HG03196 (cell line): Measurements from ENCODE around the gene AKT3.
"Not testable (repeated sequence)": the region's sequence is repeated elsewhere in the genome, so short reads cannot be mapped to it uniquely, and the experiment has no call there.

Source experiments
- ATAC-seq: cut with Tn5 transposase; IDR thresholded peaks from one replicate; pipeline ENCODE4 v1.9.1; 2021; ENCODE audit not compliant: unreplicated experiment

The AKT3 gene

GRCh38 chr1:243842161-243842560 is 7.9 kb downstream of the AKT3 start:
- no peak for ATAC-seq

GRCh38 chr1:243841507-243841906 is 8.5 kb downstream of the AKT3 start:
- no peak for ATAC-seq

DNA sequence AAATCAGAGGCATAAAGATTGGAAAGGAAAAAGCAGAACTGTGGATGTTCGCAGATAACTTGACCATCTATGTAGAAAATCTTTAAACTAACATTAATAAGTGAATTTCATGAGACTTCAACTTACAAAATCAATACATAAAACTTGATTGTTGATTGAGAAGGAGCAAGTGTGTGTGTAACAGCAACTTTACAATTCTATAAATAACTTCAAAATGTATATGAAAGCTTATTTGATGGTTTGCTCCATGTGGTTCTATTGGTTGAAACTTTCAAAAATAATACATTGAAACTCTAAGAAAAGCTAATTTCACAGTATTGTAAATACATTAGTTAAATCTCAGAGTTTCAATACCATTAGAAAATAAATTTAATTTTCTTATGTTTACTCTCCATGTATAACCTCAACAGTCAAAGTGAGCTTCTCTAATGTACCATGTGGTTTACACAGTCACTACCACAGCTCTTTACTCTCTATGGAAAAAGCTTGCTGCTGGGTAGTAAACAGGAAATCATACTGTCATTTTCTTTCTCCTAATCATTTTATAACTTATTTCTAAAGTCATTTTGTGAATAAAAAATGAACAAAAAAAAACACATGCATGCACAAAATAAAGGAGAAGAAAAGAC is 12.0 kb downstream of the AKT3 start:
- ATAC-seq: peak; percentile 81

- ATAC-seq: no peak
Observed at GRCh38 chr1:243834130-243834529, 15.9 kb downstream of the AKT3 start.

- no peak for ATAC-seq
Observed at GRCh38 chr1:243831463-243831862, 18.6 kb downstream of the AKT3 start.

- no peak for ATAC-seq
Observed at GRCh38 chr1:243827206-243827605, 22.8 kb downstream of the AKT3 start.

DNA sequence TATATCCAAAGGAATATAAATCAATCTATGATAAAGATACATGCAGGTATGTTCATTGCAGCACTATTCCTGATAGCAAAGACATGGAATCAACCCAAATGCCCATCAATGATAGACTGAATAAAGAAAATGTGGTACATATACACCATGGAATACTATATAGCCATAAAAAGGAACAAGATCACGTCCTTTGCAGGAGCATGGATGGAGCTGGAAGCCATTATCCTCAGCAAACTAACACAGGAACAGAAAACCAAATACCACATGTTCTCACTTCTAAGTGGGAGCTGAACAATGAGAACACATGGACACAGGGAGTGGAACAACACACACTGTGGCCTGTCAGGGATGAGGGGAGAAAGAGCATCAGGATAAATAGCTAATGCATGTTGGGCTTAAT is 25.1 kb downstream of the AKT3 start:
- ATAC-seq: not testable (repeated sequence)

- ATAC-seq: no peak
Observed at GRCh38 chr1:243821177-243821680, 28.8 kb downstream of the AKT3 start.

GRCh38 chr1:243819438-243819839 is 30.6 kb downstream of the AKT3 start:
- no peak for ATAC-seq

DNA sequence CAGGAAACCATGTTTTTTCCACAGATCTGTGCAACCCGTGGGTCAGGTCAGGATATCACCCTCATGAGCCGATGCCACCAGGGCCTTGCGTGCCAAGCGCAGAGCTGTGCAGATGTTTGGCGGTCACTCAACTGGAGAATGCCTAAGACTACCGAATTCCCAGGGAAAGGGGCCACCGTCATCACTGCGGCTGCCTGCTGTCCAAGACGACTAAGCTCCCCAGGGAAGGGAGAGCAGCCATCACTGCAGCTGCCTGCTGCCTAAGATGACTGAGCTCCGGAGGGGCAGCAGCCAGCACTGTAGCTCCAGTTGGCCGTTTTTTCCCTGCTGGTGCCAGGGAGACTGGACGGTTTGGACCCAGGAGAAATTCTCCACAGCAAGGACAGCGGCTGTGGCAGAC is 31.1 kb downstream of the AKT3 start:
- no peak for ATAC-seq

- ATAC-seq: no peak
Observed at GRCh38 chr1:243814718-243815117, 35.3 kb downstream of the AKT3 start.

GRCh38 chr1:243807346-243807745 is 42.7 kb downstream of the AKT3 start:
- not testable (repeated sequence) for ATAC-seq

DNA sequence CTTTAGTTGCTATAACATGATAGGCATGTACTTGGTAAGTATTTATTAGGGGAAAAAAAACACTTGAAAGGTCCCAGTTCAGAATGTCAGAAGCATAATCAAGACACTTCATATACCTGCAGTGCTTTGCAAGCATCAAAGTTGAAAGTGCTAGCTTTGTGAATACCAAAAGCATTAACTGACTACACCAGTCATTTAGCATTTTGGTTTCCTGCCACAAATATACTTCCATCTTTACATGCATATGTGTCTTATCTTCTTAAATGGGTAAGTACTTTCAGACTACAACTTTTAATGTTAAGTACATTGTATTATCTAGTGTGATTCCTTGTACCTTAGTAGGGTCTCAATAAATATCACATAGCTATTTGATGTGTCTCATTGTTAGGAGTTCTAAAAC is 43.7 kb downstream of the AKT3 start:
- no peak for ATAC-seq

DNA sequence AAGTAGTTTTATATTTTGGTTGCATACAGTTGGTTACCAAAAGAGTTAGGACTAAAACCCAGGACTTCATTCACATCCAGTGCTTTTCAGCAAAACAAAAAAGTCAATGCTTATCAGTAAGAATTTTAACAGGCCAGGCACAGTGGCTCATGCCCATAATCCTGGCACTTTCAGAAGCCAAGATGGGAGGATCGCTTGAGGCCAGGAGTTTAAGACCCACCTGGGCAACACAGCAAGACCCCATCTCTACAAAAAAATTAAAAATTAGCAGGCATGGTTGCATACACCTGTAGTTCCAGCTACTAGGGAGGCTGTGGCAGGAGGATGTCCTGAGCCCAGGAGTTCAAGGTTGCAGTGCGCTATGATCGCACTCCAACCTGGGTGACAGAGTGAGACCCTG is 47.3 kb downstream of the AKT3 start:
- ATAC-seq: no peak

- ATAC-seq: no peak
Observed at GRCh38 chr1:243801378-243801777, 48.7 kb downstream of the AKT3 start.

- no peak for ATAC-seq
Observed at GRCh38 chr1:243799908-243800307, 50.1 kb downstream of the AKT3 start.

GRCh38 chr1:243798726-243799125 is 51.3 kb downstream of the AKT3 start:
- no peak for ATAC-seq

- ATAC-seq: no peak
Observed at GRCh38 chr1:243796016-243796415, 54.0 kb downstream of the AKT3 start.

GRCh38 chr1:243793298-243793697 is 56.7 kb downstream of the AKT3 start:
- ATAC-seq: no peak

GRCh38 chr1:243792891-243793290 is 57.2 kb downstream of the AKT3 start:
- ATAC-seq: no peak

- ATAC-seq: no peak
Observed at GRCh38 chr1:243792401-243792800, 57.6 kb downstream of the AKT3 start.

DNA sequence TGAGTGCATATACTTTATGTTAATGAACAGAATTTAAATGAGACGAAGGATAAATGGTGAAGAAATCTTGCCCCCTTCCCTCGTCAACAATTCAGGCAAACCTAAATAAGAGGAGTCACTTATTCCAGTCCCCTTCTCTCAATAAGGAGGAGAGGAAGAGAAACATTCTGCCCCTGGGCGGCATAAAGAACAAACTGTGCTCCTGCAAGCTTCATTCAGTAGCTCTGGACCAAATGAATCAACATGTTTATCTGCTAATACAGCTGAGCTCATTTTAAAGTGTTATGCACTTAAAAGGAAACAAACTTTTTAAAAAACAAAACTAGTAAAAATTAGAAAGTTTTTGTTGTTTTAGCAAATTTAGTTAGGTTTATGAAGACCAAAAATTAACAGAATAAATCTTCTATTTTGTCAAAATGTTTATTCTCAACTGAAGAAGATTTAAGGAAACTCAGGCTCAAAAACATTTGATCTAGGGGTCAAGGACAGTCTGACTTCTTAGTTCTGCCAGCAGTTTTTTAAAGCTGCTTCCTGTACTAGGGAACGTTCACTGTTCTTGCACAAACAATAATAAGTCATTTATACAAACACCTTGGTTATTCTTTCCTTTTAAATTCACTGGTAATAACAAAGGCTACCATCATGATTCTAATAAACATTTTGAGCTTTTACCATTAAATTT is 58.3 kb downstream of the AKT3 start:
- ATAC-seq: no peak

- no peak for ATAC-seq
Observed at GRCh38 chr1:243790404-243790803, 59.6 kb downstream of the AKT3 start.
